ENCODE data around the gene KRTAP12-3.

- no peak for TF ChIP-seq CTCF (IDR thresholded peaks at IDR 0.05)
- no peak for TF ChIP-seq POLR2A (IDR thresholded peaks at IDR 0.05)
- TF ChIP-seq POLR2AphosphoS5 (IDR thresholded peaks at IDR 0.05): no peak
These were observed 1.3 kb downstream of the KRTAP12-3 start for GRCh38 chr21:44658913-44659595.
